Measurements from ENCODE around the gene SPDEF.
A peak's percentile ranks its signal among the peaks of the same experiment; 100 is the strongest.

SPDEF gene

GRCh38 chr6:34527751-34528670 is 28.1 kb downstream of the SPDEF start:
- no peak for DNase-seq

DNA sequence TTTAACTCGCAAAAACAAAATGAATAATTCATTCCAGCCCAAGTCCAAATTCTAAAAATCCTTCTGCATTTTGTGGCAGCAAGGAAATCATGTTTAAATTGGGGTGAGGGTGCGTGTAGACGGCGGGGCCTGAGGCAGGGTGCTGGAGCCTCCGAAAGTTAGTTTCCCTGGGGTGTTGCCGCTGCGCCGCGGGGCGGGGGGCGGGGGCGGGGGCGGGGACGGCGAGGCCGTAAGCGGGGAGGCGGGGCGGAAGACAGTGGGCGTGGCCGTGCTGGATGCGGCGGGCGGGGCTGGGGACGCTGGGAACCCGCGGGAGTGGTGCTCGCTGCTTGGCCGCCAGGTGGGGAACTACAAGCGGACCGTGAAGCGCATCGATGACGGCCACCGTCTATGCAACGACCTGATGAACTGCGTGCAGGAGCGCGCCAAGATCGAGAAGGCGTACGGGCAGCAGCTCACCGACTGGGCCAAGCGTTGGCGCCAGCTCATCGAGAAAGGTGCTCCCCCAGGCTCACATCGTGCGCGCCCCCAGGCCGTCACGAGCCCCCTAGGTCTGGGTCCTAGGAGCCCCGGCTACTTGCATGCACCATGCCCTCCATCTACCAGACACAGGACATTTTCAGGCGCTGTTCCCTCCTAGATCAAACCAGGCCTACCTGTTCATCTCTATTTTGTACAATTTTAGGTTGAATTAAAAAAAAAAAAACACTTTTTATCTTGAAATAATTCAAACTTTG is 29.0 kb downstream of the SPDEF start:
- peak; percentile 98 for DNase-seq
- ATAC-seq = peak; percentile 95

More at GRCh38 chr6:34527751-34528670, 28.1 kb downstream of the SPDEF start:
- no peak for ATAC-seq

DNA sequence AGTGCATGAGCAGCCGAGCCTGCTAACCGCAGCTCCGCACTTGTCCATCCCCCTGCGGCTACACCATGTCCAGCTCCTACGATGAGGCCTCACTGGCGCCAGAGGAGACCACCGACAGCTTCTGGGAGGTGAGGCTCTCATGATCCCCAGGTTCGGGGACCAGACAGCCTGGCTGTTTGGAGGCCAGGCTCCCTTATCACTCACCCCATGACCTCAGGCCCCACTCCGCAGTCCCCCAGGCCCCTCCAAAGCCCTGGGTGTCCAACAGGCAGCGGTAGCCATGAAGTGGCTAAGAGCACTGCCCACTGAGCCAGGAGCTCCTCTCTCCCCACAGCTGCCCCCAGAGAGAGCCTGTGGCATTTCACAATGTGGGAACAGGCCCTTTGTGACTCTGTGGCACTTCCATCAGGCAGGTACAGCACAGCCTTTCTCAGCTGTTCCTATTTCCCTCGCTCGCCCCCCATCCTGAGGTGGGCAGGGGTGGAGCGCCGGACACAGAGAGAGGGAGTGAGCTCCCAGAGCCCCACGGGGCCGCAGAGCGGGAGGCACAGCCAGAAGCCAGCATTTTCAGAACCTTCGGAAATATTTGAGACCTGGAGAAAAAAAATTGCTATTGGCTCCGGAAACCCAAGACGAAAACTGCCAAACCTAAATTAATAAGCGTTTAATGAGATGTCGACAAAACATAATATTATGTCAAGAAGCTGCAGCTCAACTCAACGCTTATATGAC is 29.7 kb downstream of the SPDEF start:
- no peak for ATAC-seq
- DNase-seq = no peak

DNA sequence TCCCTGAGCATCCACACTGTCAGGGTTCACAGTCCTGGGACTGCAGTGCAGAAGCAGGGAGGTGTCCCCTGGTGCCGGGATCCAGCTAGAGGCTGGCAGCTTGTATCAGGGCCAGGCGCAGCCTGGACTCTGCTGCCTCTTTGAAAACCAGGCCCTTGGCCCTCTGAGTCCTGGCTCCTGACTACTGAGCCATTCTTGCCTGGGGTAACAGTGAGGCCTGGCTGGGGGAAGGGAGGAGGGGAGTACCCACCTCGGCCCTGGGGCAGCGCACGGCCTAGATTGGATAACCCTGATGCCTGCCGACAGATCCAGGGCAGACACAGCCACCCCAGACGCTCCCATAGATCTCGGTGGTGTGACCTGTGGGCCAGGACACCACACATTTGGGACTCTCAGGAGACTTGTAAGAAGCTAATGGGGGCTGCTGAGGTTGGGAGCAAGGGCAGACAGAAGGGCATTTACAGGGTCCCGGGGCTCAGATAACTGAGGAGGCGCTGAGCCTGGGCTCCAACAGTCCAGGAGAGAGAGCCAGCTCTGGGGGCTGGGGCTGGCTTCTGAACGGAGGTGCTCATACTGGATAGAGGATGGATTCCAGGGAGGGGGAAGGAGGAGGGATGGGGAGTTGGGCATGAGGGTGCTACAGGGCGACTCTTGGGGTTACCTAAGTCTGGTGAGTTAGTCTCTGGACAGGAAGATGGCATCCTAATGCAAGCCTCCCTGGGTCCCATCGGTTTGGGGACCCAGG is 30.5 kb downstream of the SPDEF start:
- no peak for ATAC-seq
- DNase-seq = no peak

DNA sequence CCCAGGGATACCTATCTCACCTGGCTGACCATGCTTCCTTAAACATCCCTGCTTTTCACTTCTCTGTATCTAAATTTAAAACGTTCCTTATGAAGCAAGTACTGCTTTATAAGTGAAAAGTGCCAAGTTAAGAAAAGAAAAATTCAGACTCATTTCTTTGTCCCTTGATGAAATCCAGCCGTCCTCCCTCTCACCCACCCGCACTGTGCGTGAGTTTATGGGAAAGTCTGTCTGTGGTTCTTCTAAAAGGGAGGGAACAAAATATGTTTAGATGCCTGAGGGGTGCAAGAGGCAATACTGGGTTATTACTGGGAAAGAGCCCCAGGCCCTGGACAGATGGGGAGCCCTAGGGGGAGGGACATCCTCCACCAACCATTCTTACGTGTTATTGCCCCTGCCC is 31.2 kb downstream of the SPDEF start:
- no peak for ATAC-seq
- DNase-seq = no peak

GRCh38 chr6:34524499-34524898 is 31.6 kb downstream of the SPDEF start:
- ATAC-seq = no peak
- DNase-seq = no peak

GRCh38 chr6:34523441-34524206 is 32.5 kb downstream of the SPDEF start:
- no peak for ATAC-seq
- no peak for DNase-seq

GRCh38 chr6:34522761-34523160 is 33.4 kb downstream of the SPDEF start:
- DNase-seq (no peak), ATAC-seq (no peak)

DNA sequence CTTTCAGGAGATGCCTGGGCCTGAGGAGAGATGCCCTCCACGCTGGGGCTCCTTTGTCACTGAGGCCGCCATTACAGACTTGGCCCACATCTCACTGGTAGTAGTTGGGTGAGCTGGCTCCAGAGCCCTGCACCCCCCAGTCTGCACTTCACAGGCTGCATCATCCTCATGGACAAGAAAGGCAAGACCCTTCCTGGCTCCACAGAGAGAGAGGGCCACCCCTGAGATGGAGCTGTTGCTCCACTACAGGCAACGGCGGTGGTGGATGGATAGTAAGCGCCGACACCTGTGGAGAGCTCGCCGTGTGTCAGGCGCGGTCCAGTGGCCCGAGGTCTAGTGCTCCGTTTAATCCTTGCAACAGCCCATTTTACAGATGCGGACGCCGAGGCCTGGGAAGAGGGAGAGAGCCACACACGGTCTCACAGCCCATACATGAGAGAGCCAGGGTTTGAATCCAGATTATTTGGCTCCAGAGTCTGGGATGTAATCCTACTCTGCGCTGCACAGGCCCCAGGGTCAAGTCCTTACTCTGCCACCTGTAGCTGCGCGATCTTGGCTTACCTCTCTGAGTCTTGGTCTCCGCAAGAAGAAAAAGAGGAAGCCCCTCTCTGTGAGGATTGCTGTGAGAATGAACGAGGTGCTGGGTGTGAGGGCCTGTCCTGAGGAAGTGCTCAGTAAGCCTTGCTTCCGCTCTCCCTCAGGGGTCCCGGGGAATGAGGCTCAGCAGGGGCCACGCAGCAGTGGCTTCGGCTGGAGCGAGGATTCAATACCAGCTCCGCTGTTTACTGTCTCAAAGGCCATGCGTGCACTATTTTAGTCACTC is 34.5 kb downstream of the SPDEF start:
- no peak for DNase-seq
- ATAC-seq = no peak

DNA sequence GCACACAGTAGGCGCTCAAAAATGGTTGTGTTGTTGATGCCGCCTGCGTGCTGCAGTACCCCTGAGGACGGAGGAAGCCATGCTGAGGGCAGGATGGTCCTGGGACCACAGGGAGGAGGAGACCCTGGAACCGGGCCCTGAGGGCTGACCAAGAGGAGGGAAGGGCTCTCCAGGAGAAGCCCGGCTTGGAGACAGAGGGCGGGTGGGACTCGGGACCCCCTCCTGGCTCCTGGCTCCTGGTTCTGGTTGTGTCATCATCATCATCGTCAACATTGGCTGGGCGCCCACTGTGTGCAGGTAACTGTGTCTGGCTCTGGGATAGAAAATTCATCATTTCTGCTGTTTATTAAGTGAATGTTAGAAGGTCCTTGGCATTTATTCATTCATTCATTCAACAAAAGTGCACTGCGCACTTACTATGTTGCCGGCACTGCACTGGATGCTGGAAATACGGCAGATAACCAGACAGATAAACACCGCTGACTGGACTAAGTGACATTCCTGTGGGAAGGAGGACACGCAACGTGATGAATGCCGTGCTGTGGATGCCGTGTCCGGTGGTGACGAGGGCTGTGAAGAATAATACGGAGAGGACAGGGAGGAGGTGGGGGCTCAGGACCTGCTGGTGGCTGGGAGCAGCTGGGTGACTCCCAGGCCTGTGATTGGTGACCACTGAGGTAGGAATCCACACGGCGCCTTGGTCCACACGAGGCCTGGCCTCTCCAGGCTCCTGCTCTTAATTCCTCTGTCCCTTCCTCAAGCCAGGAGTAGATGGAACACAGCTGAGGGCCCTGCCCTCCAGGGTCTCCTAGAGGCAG is 35.3 kb downstream of the SPDEF start:
- ATAC-seq (no peak), DNase-seq (no peak)

DNA sequence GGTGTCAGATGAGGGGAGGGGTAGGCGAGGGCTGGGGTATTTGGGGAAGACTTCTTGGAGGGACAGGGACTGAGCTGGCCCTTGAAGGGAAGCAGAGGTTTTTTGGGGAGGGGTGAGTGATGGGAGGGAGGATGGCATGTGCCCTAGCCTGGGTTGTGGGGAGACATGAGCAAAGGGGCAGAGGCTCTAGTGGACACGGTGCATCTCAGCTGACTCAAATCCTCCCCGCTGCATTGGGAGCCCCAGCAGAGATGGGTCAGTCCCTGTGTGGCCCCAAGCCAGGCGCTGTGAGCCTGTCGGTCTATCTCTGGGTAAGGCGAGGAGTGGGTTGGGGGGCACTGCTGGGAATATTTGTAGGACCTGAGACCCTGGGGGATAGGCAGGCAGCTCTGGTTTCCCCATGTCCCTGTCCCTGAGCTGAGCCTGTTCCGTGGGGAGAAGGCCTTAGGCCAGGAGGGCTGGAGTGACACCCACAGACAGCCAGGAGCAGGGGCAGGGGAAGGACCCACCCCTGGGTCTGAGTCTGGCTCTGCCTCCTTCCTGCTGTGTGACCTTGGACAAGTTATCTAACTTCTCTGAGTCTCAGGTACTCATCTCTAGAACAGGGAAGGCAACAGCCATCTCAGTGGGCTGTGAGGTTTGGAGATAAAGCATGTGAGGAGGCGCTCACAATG is 36.0 kb downstream of the SPDEF start:
- ATAC-seq (no peak), DNase-seq (no peak)

DNA sequence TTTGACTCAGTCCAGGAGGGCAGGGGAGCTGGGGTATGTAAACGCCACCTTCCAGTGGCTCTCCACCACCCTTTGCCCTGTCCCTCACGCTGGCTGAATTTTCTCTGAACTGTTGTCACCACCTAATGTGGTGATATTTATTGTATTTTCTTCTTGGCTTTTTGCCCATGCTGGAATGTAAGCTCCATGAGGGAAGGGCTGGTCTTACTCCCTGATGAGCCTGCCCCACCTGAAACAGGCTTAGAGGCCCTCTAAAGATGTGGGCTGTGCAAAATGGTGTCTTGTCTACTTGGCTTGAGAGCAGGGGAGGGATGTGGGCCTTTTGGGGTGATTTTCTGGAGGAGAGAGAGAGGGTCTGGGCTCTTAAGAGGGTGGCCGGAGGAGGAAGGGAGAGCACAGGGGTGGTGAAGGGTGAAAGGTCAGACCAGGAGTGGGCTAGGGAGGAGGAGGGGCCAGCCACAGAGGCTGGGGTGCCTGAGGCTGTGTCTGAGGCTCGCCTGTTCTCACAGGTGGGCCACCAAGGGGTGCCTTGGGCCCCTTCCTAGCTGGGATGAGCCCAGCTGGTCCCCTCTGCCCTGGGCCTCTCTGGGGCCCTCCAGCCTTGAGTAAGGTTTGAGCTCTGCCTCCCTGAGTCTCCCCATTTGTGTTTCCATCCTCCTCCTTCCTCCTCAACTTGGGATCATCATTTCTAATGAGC is 37.3 kb downstream of the SPDEF start:
- ATAC-seq = no peak
- DNase-seq = no peak

DNA sequence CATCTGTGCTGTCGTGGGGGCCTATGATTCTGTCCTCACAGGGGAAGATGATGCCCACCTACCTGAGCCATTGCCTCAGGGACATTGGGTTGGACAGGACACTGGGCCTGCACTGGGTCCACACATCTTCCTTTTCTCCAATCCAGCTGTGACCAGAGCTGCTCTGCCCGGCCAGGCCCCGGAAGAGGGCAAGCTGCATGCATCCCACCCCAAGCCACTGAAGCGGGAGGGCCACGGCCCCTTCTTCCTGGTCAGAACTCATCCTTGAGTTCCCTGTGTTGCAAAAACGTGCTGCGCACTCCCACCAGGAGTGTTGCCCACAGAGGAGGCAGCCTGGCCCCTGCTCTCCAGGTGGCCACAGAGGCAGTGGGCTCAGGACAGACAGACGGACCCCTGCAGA is 38.2 kb downstream of the SPDEF start:
- ATAC-seq = no peak
- no peak for DNase-seq

- ATAC-seq (no peak), DNase-seq (no peak)
Measured at GRCh38 chr6:34517461-34517881, 38.7 kb downstream of the SPDEF start.

GRCh38 chr6:34516391-34517324 is 39.5 kb downstream of the SPDEF start:
- DNase-seq = no peak
- ATAC-seq = no peak

GRCh38 chr6:34515473-34516387 is 40.4 kb downstream of the SPDEF start:
- ATAC-seq (no peak), DNase-seq (no peak)

All from stimulated activated naive CD8-positive, alpha-beta T cell treated with anti-CD3 and anti-CD28 coated beads, Interleukin-15, Interleukin-2, amounts not matched to agents 100 U/mL and 50 U/mL, for 24 hours (primary cell).